Testis (tissue), 2 donors: ENCODE results near the gene ZNF441.

Source experiments
- CTCF ChIP-seq, 3 experiments: fragments of 450-650 bp in 2 of 3; fragments of 200-600 bp in 1 of 3; sonication (generic) in 1 of 3; IDR thresholded peaks; one replicate each; pipeline ENCODE4 v1.5.1; 2016 to 2019; ENCODE audit warnings: antibody characterized with exemption in 3 of 3, mild to moderate bottlenecking in 2 of 3, moderate library complexity in 1 of 3
- POLR2A ChIP-seq: fragments of 450-650 bp; IDR thresholded peaks from one replicate; pipeline ENCODE4 v1.6.1; 2017; ENCODE audit warnings: antibody characterized with exemption, mild to moderate bottlenecking, moderate library complexity

- TF ChIP-seq CTCF (IDR thresholded peaks at IDR 0.05), result no peak
- TF ChIP-seq POLR2A, result no peak
These were observed 31.4 kb upstream of the ZNF441 start for GRCh38 chr19:11735375-11735774.
